ENCODE results near the gene MRPS18B. TPM values are rescaled to one million over a fixed set of nuclear protein-coding genes. Genes with fewer than 3 reads are reported as not detected.

MRPS18B gene
- total and polyA plus RNA-seq, 3 donors from 2014 or later = 36.1 to 54.5 (median 49.5) TPM

GRCh38 chr6:30641048-30641447, 23.4 kb downstream of the MRPS18B start:
- no peaks in the 10 kb centered on the region for H3K36me3 ChIP-seq (ENCODE audit: low read depth, missing control alignments)
- intact Hi-C loops (cut with DNase I; ENCODE audit: low total_unique reads) = no loop called here
- H3K27me3 ChIP-seq = no peaks in the 10 kb centered on the region
- H3K4me1 ChIP-seq = peaks cover under 1% of the 10 kb centered on the region
- H3K9me3 ChIP-seq = no peaks in the 10 kb centered on the region
- TF ChIP-seq, protein P1, sequence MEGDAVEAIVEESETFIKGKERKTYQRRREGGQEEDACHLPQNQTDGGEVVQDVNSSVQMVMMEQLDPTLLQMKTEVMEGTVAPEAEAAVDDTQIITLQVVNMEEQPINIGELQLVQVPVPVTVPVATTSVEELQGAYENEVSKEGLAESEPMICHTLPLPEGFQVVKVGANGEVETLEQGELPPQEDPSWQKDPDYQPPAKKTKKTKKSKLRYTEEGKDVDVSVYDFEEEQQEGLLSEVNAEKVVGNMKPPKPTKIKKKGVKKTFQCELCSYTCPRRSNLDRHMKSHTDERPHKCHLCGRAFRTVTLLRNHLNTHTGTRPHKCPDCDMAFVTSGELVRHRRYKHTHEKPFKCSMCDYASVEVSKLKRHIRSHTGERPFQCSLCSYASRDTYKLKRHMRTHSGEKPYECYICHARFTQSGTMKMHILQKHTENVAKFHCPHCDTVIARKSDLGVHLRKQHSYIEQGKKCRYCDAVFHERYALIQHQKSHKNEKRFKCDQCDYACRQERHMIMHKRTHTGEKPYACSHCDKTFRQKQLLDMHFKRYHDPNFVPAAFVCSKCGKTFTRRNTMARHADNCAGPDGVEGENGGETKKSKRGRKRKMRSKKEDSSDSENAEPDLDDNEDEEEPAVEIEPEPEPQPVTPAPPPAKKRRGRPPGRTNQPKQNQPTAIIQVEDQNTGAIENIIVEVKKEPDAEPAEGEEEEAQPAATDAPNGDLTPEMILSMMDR (IDR thresholded peaks at IDR 0.05) = no peak
- TF ChIP-seq POLR2A (IDR thresholded peaks at IDR 0.05) = no peak
- DNase-seq = no peak
- H3K4me3 ChIP-seq = no peak overlapping the region
- WGBS, 2 donors = 90% methylated on average over 1 of the region's 1 CpG
- no peak overlapping the region for H3K27ac ChIP-seq

DNA sequence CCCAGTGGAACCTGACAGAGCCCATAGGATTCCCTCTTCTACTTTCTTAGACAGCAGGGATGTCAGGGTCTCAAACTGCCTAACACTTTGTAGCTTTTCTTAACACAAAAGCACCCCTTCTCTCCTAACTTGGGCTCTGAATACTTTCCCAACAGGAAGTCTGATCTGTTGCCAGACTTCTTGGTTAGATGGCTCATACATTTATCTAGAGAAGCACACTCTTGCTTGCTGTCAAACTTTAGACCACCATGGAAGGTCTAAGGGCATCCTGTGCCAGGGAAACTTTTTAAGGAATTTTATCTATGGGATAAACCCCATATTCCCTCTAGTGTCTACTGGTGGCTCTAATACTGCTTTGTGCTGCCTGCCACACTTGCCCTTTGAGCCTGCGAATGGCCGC, 26.0 kb downstream of the MRPS18B start:
- no peaks in the 10 kb centered on the region for H3K9me3 ChIP-seq
- intact Hi-C loops (cut with DNase I; ENCODE audit: low total_unique reads) = no loop called here
- H3K4me3 ChIP-seq = no peak overlapping the region
- H3K27me3 ChIP-seq = no peaks in the 10 kb centered on the region
- no peak for TF ChIP-seq POLR2A (IDR thresholded peaks at IDR 0.05)
- TF ChIP-seq, protein P1 (IDR thresholded peaks at IDR 0.05) = no peak
- H3K36me3 ChIP-seq (ENCODE audit: low read depth, missing control alignments) = no peaks in the 10 kb centered on the region
- no peak for DNase-seq
- H3K27ac ChIP-seq = no peak overlapping the region
- H3K4me1 ChIP-seq = peaks cover 7% of the 10 kb centered on the region
- 97 to 100% methylated on average over 2 of the region's 2 CpGs for WGBS, 2 donors

DNA sequence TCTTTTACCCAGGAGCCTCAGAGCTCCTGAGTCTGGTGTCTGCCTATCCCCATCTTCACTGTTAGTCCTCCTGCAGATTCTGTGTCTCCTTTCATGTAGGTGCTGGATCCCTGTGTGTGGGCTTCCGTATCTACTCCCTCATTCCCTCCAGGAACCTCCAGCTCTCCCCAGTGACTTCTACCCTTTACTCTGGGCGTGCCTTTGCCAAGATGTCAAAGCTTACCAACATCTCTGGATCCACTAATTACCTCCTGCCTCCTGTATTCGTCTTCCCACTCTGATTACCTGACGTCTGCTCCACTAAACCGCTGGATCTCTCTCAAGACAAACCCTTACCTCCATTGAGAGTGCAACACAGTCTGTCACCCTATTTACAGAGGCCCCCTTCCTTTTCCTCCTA, 27.1 kb downstream of the MRPS18B start:
- WGBS, 2 donors = 72 to 82% methylated on average over 5 of the region's 5 CpGs
- Histone ChIP-seq H3K4me3 (no peak overlapping the region), H3K36me3 (ENCODE audit: low read depth, missing control alignments) (no peaks in the 10 kb centered on the region), H3K9me3 (no peaks in the 10 kb centered on the region), H3K4me1 (peaks cover 7% of the 10 kb centered on the region), H3K27ac (no peak overlapping the region), H3K27me3 (no peaks in the 10 kb centered on the region)
- intact Hi-C loops (cut with DNase I; ENCODE audit: low total_unique reads) = no loop called here
- TF ChIP-seq, protein P1 (IDR thresholded peaks at IDR 0.05) = no peak
- no peak for TF ChIP-seq POLR2A (IDR thresholded peaks at IDR 0.05)
- no peak for DNase-seq

DNA sequence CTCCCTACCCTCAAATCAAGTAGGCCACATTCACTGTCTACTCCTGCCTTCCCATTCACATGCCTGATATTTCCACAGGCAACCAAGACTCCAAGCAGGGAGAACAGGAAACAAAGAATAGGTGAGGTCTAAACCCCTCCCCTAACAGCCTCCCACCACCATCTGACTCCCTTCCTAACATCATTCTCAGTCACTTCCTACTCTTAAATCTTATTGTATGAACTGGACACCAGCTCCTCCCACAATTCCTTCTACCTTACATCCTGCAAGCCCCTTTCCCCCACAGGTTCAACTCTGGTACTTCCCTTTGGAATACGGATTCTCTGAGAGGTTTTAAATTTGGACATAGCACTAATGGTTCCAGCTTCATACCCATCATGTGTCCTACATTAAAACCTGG, 28.3 kb downstream of the MRPS18B start:
- TF ChIP-seq POLR2A (IDR thresholded peaks at IDR 0.05) = no peak
- TF ChIP-seq, protein P1 (IDR thresholded peaks at IDR 0.05) = no peak
- no peak overlapping the region for H3K4me3 ChIP-seq
- peaks cover 7% of the 10 kb centered on the region for H3K4me1 ChIP-seq
- H3K27ac ChIP-seq = no peak overlapping the region
- no peak for DNase-seq
- intact Hi-C loops (cut with DNase I; ENCODE audit: low total_unique reads) = no loop called here
- no peaks in the 10 kb centered on the region for H3K36me3 ChIP-seq (ENCODE audit: low read depth, missing control alignments)
- WGBS, 2 donors = 46 to 50% methylated on average over 1 of the region's 1 CpG
- H3K27me3 ChIP-seq = no peaks in the 10 kb centered on the region
- no peaks in the 10 kb centered on the region for H3K9me3 ChIP-seq

- no peak for TF ChIP-seq POLR2A (IDR thresholded peaks at IDR 0.05)
- TF ChIP-seq, protein P1 (IDR thresholded peaks at IDR 0.05) = no peak
- Histone ChIP-seq H3K27me3 (no peaks in the 10 kb centered on the region), H3K36me3 (ENCODE audit: low read depth, missing control alignments) (no peaks in the 10 kb centered on the region), H3K27ac (peak within 1 kb of the TSS; percentile 83 to 91), H3K4me1 (peaks cover 7% of the 10 kb centered on the region), H3K4me3 (peak within 1 kb of the TSS; percentile 91 to 97), H3K9me3 (no peaks in the 10 kb centered on the region)
- intact Hi-C loops (cut with DNase I; ENCODE audit: low total_unique reads) = no loop called here
- DNase-seq = peak; percentile 94
- WGBS, 2 donors = 10 to 21% methylated on average over 9 to 35 of the region's 37 CpGs
Measured at GRCh38 chr6:30646450-30647241, 29.0 kb downstream of the MRPS18B start, which contains the start of gene C6orf136. TSS of gene C6orf136 (plus strand) at chr6:30647133. CDS start at chr6:30647232, 99 bp downstream.
